HG03521 (cell line): ENCODE measurements around the gene SLK.

Experiments
- ATAC-seq: cut with Tn5 transposase; IDR thresholded peaks from one replicate; pipeline ENCODE4 v1.9.1; 2021; ENCODE audit warnings: mild to moderate bottlenecking, moderate library complexity; ENCODE audit not compliant: unreplicated experiment

The SLK gene

GRCh38 chr10:103939522-103939921, 27.4 kb upstream of the SLK start:
- no peak for ATAC-seq

GRCh38 chr10:103941801-103942200, 25.1 kb upstream of the SLK start:
- no peak for ATAC-seq

- ATAC-seq = no peak
Observed at GRCh38 chr10:103942866-103943265, 24.1 kb upstream of the SLK start.

GRCh38 chr10:103947799-103948516, 19.0 kb upstream of the SLK start:
- no peak for ATAC-seq

GRCh38 chr10:103949728-103950127, 17.2 kb upstream of the SLK start:
- no peak for ATAC-seq

GRCh38 chr10:103951183-103951582, 15.8 kb upstream of the SLK start:
- ATAC-seq = no peak

- ATAC-seq = no peak
Observed at GRCh38 chr10:103951942-103952341, 15.0 kb upstream of the SLK start.

GRCh38 chr10:103954543-103954942, 12.4 kb upstream of the SLK start:
- ATAC-seq = no peak

GRCh38 chr10:103958996-103959395, 7.9 kb upstream of the SLK start:
- ATAC-seq = no peak

- ATAC-seq = no peak
Observed at GRCh38 chr10:103960103-103960502, 6.8 kb upstream of the SLK start.

GRCh38 chr10:103967448-103968071, 620 bp downstream of the SLK start:
- peak; percentile 37 for ATAC-seq

GRCh38 chr10:103968441-103969391, 1.8 kb downstream of the SLK start:
- no peak for ATAC-seq

GRCh38 chr10:103969436-103969835, 2.5 kb downstream of the SLK start:
- no peak for ATAC-seq

- ATAC-seq = no peak
Observed at GRCh38 chr10:103969857-103970627, 3.1 kb downstream of the SLK start.

- ATAC-seq = no peak
Observed at GRCh38 chr10:103975169-103975568, 8.2 kb downstream of the SLK start.

- ATAC-seq = no peak
Observed at GRCh38 chr10:103977204-103977603, 10.3 kb downstream of the SLK start.

- ATAC-seq = no peak
Observed at GRCh38 chr10:103979530-103979929, 12.6 kb downstream of the SLK start.

GRCh38 chr10:103980288-103980906, 13.5 kb downstream of the SLK start:
- no peak for ATAC-seq

- ATAC-seq = no peak
Observed at GRCh38 chr10:103982639-103983038, 15.7 kb downstream of the SLK start.

GRCh38 chr10:103983367-103983911, 16.5 kb downstream of the SLK start:
- ATAC-seq = peak; percentile 65
